ENCODE measurements around the gene TIMELESS. TPM values are rescaled to one million over a fixed set of nuclear protein-coding genes. Genes with fewer than 3 reads are reported as not detected.
A peak's percentile ranks its signal among the peaks of the same experiment; 100 is the strongest.

The TIMELESS gene
- total RNA-seq, 1 experiment from 2014 or later: 43.2 TPM

DNA sequence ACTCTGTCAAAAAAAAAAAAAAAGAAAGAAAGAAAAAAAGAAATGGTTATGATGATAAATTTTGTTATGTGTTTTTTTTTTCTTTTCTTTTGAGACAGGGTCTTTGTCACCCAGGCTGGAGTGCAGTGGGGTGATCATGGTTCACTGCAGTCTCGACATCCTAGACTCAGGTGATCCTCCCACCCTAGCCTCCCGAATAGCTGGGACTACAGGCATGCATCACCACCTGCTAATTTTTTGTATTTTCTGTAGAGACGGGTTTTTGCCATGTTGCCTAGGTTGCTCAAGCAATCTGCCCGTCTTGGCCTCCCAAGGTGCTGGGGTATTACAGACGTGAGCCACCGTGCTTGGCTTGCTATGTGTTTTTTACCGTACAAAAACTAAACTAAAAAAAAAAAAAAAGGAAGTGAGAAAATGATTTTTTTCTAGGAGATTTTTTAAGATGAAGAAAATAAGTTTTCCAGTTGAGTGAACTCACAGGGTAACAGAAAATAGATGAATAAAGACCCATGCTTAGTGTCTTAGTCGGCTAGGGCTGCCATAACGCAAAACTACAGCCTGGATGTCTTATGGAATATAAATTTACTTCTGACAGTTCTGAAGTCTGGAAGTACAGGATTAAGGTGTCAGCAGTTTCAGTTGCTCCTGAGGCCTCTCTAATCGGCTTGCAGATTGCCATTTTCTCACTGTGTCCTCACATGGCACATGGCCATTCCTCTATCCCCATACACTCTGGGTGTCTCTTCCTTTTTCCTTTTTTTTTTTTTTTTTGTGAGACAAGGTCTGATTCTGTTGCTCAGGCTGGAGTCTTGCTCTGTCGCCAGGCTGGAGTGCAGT, 73.4 kb downstream of the TIMELESS start:
- no TSS peak for BruUV-seq (replicated peaks)
- no peaks in the 10 kb centered on the region for H3K36me3 Mint-ChIP-seq (ENCODE audit: insufficient read depth, unreplicated experiment)
- intact Hi-C loops (cut with micrococcal nuclease; ENCODE audit: unreplicated experiment): no loop called here

GRCh38 chr12:56374726-56375597, 74.3 kb downstream of the TIMELESS start:
- BruUV-seq (replicated peaks): no TSS peak
- Mint-ChIP-seq H3K36me3 (ENCODE audit: insufficient read depth, unreplicated experiment) (no peaks in the 10 kb centered on the region), H3K4me1 (ENCODE audit: low read depth, unreplicated experiment) (peaks cover 15% of the 10 kb centered on the region), H3K27me3 (ENCODE audit: insufficient read depth, unreplicated experiment) (no peaks in the 10 kb centered on the region), H3K4me3 (ENCODE audit: unreplicated experiment) (no peak overlapping the region), H3K9me3 (ENCODE audit: unreplicated experiment) (no peaks in the 10 kb centered on the region), H3K27ac (ENCODE audit: unreplicated experiment) (no peak overlapping the region)
- Histone ChIP-seq H3K4me3 (ENCODE audit: low read depth, low read length) (no peak overlapping the region), H3K36me3 (ENCODE audit: control insufficient read depth, insufficient read depth, low read length) (no peaks in the 10 kb centered on the region), H3K27me3 (replicated peaks; ENCODE audit: control insufficient read depth, insufficient read depth, low read length) (no peaks in the 10 kb centered on the region), H3K9me3 (peaks cover 9% of the 10 kb centered on the region; the same call in 1 of the 2 replicates), H3K4me1 (peaks cover 25% of the 10 kb centered on the region)
- intact Hi-C loops (cut with micrococcal nuclease; ENCODE audit: unreplicated experiment): no loop called here
- ChIA-PET POLR2A (interaction anchor here (0.6 to 1.2 kb wide), 4 partner anchors 15 to 273 kb away, joined by 5 to 16 read pairs (median 7); partner anchors contain the start of genes CNPY2 and STAT2), CTCF (interaction anchor here (0.7 to 1.5 kb wide), 3 partner anchors 15 to 145 kb away, joined by 3 to 5 read pairs (median 3); partner anchors contain the start of gene STAT2)
- DNase-seq: peak in 1 of 2 experiments; percentile 27
- TF ChIP-seq, protein P1, sequence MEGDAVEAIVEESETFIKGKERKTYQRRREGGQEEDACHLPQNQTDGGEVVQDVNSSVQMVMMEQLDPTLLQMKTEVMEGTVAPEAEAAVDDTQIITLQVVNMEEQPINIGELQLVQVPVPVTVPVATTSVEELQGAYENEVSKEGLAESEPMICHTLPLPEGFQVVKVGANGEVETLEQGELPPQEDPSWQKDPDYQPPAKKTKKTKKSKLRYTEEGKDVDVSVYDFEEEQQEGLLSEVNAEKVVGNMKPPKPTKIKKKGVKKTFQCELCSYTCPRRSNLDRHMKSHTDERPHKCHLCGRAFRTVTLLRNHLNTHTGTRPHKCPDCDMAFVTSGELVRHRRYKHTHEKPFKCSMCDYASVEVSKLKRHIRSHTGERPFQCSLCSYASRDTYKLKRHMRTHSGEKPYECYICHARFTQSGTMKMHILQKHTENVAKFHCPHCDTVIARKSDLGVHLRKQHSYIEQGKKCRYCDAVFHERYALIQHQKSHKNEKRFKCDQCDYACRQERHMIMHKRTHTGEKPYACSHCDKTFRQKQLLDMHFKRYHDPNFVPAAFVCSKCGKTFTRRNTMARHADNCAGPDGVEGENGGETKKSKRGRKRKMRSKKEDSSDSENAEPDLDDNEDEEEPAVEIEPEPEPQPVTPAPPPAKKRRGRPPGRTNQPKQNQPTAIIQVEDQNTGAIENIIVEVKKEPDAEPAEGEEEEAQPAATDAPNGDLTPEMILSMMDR (IDR thresholded peaks at IDR 0.05; ENCODE audit: insufficient read depth in 1 of 2, low read depth in 1 of 2, low read length in 1 of 2, severe bottlenecking in 1 of 2, unreplicated experiment in 1 of 2): no peak

More for the DNA sequence above, 73.4 kb downstream of the TIMELESS start:
- H3K9me3 Mint-ChIP-seq (ENCODE audit: unreplicated experiment): no peaks in the 10 kb centered on the region
- ChIA-PET CTCF (interaction anchor here (1.3 kb wide), 1 partner anchor 88 kb away, joined by 5 read pairs; no protein-coding TSS in a partner anchor), POLR2A (interaction anchor here (0.7 to 1.2 kb wide), 2 partner anchors 59 to 60 kb away, joined by 5 to 6 read pairs; partner anchors contain the start of gene CNPY2)
- Histone ChIP-seq H3K27me3 (replicated peaks; ENCODE audit: control insufficient read depth, insufficient read depth, low read length) (no peaks in the 10 kb centered on the region), H3K36me3 (ENCODE audit: control insufficient read depth, insufficient read depth, low read length) (no peaks in the 10 kb centered on the region), H3K4me3 (ENCODE audit: low read depth, low read length) (no peak overlapping the region), H3K4me1 (peaks cover 25% of the 10 kb centered on the region), H3K9me3 (peaks cover 9% of the 10 kb centered on the region; the same call in 1 of the 2 replicates)
- no peak for DNase-seq
- TF ChIP-seq, protein P1 (IDR thresholded peaks at IDR 0.05; ENCODE audit: insufficient read depth in 1 of 2, low read depth in 1 of 2, low read length in 1 of 2, severe bottlenecking in 1 of 2, unreplicated experiment in 1 of 2): no peak
- H3K27ac Mint-ChIP-seq (ENCODE audit: unreplicated experiment): peak overlapping the region; percentile 61
- no peaks in the 10 kb centered on the region for H3K27me3 Mint-ChIP-seq (ENCODE audit: insufficient read depth, unreplicated experiment)
- no peak overlapping the region for H3K4me3 Mint-ChIP-seq (ENCODE audit: unreplicated experiment)
- peaks cover 15% of the 10 kb centered on the region for H3K4me1 Mint-ChIP-seq (ENCODE audit: low read depth, unreplicated experiment)

- ChIA-PET POLR2A (no interaction called here), CTCF (interaction anchor here (1.5 kb wide), 1 partner anchor 13 kb away, joined by 3 read pairs; the partner anchor contains the start of gene STAT2)
- Histone ChIP-seq H3K4me3 (ENCODE audit: low read depth, low read length) (no peak overlapping the region), H3K36me3 (ENCODE audit: control insufficient read depth, insufficient read depth, low read length) (no peaks in the 10 kb centered on the region), H3K4me1 (peaks cover 25% of the 10 kb centered on the region), H3K9me3 (peaks cover 9% of the 10 kb centered on the region; the same call in 1 of the 2 replicates), H3K27me3 (replicated peaks; ENCODE audit: control insufficient read depth, insufficient read depth, low read length) (no peaks in the 10 kb centered on the region)
- Mint-ChIP-seq H3K4me3 (ENCODE audit: unreplicated experiment) (no peak overlapping the region), H3K4me1 (ENCODE audit: low read depth, unreplicated experiment) (peaks cover 15% of the 10 kb centered on the region), H3K36me3 (ENCODE audit: insufficient read depth, unreplicated experiment) (no peaks in the 10 kb centered on the region), H3K27me3 (ENCODE audit: insufficient read depth, unreplicated experiment) (no peaks in the 10 kb centered on the region), H3K9me3 (ENCODE audit: unreplicated experiment) (no peaks in the 10 kb centered on the region), H3K27ac (ENCODE audit: unreplicated experiment) (no peak overlapping the region)
- BruUV-seq (replicated peaks): no TSS peak
- DNase-seq: no peak
- intact Hi-C loops (cut with micrococcal nuclease; ENCODE audit: unreplicated experiment): no loop called here
- TF ChIP-seq, protein P1 (IDR thresholded peaks at IDR 0.05; ENCODE audit: insufficient read depth in 1 of 2, low read depth in 1 of 2, low read length in 1 of 2, severe bottlenecking in 1 of 2, unreplicated experiment in 1 of 2): no peak
These were observed 75.7 kb downstream of the TIMELESS start for GRCh38 chr12:56373515-56373914.

Data from Caco-2 (cell line).